HG02870 (cell line): ENCODE measurements around the gene CRLF2.
"Not testable (repeated sequence)": the region's sequence is repeated elsewhere in the genome, so short reads cannot be mapped to it uniquely, and the experiment has no call there.

ENCODE experiments used
- ATAC-seq: cut with Tn5 transposase; IDR thresholded peaks from one replicate; pipeline ENCODE4 v1.9.1; 2021; ENCODE audit warnings: mild to moderate bottlenecking, moderate library complexity; ENCODE audit not compliant: unreplicated experiment

The CRLF2 gene

DNA sequence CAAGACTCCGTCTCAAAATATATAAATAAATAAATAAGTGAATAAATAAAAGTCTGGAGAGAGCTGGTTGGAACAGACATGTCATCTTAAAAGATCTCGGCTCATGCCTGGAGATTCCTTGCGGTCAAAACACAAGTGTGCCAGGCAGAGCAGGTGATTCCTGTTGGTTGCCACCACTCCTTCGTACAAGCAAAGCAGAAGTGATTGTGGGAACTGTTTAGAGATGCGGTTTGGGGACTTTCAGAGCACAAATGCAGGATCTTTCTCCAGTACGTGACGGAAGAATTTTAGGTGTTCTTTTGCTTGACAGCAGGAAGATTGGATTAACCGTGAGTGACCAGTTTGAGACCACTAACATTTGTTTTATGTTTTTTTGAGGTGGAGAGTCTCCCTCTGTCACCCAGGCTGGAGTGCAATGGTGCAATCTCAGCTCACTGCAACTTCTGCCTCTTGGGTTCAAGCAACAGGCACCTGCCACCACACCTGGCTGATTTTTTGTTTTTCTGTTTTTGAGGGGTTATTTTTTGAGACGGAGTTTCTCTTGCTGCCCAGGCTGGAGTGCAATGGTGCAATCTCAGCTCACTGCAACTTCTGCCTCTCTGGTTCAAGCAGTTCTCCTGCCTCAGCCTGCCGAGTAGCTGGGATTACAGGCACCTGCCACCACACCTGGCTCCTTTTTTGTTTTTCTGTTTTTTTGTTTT lies 2.8 kb upstream of the CRLF2 start:
- ATAC-seq = no peak

DNA sequence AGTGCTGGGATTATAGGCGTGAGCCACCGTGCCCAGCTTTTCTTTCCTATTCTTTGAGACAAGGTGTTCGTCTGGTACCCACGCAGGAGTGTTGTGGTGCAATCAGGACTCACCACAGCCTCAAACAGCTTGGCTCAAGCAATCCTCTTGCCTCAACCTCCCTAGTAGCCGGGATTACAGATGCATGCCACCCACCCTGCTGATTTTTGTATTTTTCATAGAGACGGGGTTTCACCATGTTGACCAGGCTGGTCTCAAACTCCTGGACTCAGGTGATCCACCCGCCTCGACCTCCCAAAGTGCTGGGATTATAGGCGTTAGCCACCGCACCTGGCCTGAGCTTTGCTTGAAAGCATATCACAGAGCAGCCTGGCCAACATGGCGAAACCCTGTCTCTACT lies 1.5 kb upstream of the CRLF2 start:
- no peak for ATAC-seq

DNA sequence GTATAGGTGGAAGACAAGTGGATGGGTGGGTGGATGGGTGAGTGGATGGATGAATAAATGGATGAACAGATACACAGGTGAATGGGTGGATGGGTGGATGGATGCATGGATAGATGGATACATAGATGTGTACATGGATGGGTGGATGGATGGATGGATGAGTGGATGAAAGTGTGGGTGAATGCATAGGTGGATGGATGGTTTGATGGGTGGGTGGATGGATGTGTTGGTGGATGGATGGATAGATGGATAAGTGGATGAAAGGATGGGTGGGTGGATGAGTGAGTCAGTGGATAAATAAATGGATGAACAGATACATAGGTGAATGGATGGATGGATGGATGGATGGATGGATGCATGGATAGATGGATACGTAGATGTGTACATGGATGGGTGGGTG lies 1.6 kb downstream of the CRLF2 start:
- no peak for ATAC-seq

DNA sequence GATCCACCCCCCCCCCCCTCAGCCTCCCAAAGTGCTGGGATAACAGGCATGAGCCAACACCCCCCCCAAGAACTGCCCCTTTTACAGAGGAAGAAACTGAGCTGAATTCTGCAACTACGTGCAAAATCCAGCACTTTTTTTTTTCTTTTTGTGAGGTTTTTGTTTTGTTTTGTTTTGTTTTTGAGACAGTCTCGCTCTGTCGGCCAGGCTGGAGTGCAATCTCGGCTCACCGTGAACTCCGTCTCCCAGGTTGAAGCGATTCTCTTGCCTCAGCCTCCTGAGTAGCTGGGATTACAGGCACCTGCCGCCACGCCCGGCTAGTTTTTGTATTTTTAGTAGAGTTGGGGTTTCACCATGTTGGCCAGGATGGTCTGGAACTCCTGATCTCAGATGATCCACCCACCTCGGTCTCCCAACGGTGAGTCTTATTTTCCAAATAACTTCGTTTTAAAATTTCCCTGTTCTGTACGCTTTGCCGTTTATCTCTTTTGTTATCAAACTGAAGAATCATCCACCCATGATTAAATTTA lies 4.9 kb downstream of the CRLF2 start:
- no peak for ATAC-seq

DNA sequence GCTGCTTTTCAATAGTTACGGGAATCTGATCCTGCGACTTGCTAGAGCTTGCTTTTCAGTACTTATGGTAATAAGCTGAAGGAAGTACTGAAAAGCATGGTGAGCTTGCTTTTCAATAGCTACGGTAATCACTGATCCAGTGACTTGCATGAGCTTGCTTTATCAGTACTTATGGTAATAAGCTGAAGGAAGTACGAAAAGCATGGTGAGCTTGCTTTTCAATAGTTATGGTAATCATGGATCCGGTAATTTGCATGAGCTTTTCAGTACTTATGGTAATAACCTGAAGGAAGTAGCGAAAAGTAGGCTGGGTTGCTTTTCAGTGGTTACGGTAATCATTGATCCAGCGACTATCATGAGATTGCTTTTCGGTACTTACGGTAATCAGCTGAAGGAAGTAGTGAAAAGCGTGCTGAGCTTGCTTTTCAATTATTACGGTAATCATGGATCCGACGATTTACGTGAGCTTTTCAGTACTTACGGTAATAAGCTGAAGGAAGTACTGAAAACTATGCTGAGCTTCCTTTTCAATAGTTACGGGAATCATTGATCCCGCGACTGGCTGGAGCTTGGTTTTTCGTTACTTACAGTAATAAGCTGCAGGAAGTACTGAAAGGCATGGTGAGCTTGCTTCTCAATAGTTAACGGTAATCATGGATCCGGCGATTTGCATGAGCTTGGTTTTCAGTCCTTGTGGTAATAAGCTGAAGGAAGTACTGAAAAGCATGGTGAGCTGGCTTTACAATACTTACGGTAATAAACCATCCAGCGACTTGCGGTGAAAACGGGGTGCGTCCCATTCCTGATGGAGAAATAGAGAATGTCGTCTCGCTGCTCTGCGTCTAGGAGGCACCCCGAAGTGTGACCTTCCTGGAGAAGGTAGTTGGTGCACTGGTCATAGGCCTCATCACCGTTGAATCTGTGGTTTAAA lies 6.5 kb downstream of the CRLF2 start:
- no peak for ATAC-seq

DNA sequence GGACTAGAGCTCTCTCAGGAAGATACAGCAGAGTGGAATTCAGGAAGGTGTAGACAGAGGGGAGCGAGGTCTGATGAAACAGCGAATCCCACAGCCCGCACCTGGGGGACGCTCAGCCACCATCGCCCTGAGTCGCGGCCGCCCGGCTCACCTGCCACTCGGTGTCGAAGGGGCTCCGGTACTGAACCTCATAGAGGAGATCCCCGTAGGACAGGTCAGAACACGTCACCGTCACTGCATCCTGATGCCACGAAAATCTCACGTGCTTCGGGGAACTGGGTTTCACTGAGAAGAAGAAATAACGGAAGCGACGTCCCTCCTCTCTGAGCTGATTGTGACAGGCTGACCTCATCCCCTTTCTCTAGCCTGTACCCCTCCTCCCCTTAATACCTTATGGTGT lies 10.2 kb downstream of the CRLF2 start:
- ATAC-seq = no peak

DNA sequence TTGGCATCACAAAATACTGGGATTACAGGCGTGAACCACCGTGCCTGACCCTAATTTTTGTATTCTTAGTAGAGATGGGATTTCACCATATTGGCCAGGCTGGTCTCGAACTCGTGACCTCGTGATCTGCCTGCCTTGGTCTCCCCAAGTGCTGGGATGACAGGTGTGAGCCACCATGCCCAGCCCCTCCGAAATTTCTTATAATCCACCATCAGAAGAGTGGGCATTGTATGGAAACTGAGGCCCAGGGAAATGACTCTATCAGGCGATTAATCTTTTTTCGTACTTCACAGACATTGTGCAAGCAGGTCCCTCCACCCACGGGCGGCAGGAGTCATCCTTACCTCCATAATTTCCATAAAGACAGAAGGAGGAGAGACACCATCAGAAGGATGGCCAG lies 16.0 kb downstream of the CRLF2 start:
- ATAC-seq = no peak

DNA sequence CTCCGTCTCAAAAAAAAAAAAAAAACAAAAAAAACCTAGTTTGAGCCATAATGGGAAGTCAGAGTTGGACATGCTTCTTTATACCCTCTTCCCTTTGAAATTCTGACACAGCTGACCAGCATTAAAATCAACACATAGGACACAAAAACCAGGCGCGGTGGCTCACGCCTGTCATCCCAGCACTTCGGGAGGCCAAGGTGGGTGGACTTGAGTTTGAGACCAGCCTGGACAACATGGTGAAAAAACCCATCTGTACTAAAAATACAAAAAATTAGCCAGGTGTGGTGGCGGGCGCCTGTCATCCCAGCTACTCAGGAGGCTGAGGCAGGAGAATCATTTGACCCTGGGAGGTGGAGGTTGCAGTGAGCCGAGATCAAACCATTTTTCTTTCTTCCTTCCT lies 20.3 kb downstream of the CRLF2 start:
- ATAC-seq = not testable (repeated sequence)

DNA sequence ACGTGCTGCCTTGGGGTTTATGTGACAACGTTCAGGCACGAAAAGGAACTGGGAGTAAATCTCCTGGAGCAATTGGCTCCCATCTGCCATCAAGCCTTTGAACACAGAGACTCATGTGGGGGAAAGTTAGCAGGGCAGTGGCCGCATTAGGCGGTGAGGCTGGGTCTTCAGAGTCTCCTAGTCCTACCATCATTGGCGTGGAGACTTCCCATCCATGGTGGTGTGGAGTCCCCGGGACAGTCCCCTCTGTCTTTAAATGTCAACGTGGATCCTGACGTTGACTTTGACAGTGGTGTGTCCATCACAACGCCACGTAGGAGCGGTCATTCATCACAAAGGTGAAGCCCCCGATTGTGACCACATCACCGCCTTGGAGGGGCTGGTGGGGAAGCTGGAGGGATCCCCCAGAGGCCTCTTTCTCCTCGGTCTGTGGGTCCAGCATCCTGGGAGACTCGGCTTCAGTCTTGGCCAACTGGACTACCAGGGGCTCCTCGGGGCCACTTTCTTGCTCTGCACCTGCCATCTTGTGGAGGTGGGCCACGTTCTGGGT lies 21.8 kb downstream of the CRLF2 start:
- ATAC-seq = no peak

DNA sequence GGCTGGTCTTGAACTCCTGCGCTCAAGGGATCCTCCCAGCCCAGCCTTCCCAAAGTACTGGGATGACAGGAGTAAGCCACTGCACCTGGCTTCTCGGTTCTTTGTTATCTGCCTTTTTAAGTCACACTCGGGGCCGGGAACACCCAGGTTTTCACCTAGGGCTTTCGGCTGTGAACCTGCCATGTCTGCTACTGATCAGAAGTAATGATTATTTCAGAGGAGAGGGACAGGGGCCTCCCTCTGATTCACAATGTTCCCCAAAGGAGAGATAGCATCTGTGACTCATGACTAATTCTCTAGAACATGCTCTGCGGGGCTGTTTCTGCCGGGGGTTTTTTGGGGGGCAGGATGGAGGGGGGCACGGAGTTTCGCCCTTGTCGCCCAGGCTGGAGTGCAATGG lies 26.9 kb downstream of the CRLF2 start:
- ATAC-seq = no peak

DNA sequence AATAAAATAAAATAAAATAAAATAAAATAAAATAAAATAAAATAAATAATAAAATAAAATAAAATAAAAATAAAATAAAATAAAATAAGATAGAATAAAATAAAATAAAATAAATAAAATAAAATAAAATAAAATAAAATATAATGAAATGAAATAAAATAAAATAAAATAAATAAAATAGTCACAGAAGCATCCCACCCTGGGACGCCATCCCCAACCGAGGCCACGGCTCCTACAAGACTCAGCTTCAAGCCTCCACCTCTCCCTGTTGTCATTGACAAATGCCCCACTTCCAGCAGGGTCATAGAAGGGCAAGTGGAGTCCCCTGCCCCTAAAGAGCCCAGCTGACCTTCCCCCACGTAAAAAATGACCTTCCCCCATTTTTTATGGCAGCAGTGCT lies 30.2 kb downstream of the CRLF2 start:
- no peak for ATAC-seq

DNA sequence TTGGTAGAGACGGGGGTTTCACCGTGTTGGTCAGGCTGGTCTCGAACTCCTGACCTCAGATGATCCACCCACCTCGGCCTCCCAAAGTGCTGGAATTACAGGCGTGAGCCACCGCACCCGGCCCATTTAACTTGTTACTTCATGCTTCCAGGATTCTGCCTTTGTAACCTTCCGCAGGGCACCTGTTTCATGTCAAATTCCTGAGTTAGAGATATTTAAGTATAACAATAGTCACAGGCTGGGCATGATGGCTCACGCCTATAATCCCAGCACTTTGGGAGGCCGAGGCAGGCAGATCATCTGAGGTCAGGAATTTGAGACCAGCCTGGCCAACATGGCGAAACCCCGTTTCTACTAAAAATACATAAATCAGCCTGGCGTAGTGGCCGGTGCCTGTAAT lies 30.8 kb downstream of the CRLF2 start:
- not testable (repeated sequence) for ATAC-seq

DNA sequence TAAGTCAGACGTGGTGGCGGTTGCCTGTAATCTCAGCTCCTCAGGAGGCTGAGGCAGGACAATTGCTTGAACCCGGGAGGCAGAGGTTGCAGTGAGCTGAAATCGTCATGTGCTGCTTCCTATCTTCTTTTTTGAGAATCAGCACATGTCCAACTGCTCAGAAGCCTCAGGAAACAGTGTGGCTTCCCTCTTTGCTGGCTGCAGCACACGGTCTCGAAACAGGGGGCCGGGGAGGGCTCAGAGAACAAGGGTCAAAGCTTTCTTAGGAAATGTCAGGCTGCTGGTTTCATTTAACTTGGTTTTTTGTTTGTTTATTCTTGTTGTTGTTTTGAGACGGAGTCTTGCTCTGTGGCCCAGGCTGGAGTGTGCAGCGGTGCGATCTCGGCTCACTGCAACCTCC lies 31.3 kb downstream of the CRLF2 start:
- ATAC-seq = no peak

DNA sequence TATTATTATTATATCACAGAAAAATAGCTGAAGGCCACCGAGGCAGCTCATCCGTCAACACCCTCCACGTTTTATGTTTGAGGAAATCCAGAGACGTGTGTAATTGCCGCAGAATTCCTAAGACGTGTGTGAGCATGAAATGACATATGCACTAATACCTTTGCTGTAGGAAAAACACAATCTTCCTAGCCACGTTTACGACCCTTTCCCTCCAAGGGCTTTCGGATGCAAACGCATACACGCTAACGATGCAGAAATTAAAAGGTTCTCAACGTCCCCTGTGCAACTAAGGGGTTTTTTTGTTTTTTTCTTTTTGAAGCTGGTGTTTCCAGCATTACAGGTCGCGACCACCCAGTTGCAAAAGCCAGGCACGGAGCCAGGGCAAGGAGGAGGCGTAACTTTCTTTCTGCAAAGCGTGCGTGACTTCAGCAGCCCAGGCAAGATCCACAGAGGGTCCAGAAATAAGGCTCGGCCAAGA lies 33.8 kb downstream of the CRLF2 start:
- no peak for ATAC-seq

DNA sequence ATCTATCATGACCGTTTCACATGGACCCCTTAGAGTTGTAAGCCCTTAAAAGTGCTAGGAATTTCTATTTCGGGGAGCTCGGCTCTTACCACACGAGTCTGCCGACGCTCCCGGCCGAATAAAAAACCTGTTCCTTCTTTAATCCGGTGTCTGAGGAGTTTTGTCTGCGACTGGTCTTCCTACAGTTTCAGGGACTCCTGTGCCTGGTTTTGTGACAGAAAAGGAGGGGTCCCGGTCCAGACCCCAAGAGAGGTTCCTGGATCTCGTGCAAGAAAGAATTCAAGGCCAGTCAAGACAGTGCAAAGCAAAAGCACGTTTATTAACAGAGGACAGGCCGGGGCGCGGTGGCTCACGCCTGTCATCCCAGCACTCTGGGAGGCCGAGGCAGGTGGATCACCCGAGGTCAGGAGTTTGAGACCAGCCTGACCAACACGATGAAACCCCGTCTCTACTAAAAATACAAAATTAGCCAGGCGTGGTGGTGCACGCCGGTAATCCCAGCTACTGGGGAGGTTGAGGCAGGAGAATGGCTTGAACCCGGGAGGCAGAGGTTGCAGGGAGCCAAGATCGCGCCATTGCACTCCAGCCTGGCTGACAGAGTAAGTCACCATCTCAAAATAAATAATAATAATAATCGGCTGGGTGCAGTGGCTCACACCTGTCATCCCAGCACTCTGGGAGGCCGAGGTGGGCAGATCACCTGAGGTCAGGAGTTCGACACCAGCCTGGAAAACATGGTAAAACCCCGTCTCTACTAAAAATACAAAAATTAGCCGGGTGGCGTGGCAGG lies 35.7 kb downstream of the CRLF2 start:
- not testable (repeated sequence) for ATAC-seq

DNA sequence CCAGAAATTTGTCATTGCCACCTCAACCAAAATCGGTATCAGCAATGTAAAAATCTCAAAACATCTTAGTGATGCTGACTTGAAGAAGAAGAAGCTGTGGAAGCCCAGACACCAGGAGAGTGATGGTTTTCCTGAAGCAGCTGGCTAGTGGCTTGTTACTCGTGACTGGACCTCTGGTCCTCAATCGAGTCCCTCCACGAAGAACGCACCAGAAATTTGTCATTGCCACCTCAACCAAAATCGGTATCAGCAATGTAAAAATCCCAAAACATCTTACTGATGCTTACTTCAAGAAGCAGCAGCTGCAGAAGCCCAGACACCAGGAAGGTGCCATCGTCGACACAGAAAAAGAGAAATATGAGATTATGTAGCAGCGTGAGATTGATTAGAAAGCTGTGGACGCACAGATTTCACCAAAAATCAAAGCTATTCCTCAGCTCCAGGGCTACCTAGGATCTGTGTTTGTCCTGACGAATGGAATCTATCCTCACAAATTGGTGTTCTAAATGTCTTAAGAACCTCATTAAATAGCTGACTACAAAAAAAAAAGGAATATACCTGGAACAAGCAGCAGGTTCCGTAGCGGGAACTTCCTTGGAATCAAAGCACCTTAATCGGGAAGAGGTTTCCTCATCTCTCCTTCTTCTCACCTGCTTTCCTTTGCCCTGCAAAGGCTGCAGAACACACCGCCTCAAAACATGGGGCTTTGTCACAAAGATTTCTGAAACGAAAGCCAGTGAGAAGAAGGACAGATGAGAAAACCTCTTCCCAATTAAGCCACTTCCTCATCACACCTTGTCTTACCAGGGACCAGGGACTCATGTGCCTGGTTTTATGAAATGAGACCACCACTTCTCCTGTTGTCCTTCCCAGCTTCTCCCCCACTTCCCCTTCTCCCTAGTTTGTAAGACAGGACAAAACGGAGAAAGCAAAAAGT lies 37.6 kb downstream of the CRLF2 start:
- ATAC-seq = not testable (repeated sequence)

DNA sequence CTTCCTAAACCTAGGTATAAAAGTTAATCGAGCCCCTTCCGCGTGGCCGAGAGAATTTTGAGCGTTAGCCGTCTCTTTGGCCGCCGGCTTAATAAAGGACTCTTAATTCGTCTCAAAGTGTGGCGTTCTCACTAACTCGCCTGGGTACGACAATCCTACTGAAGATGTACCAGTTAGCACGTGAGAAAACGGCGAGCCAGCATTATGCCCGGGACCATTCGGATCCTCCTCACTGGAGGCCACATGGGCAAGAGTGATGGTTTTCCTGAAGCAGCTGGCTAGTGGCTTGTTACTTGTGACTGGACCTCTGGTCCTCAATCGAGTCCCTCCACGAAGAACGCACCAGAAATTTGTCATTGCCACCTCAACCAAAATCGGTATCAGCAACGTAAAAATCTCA lies 39.0 kb downstream of the CRLF2 start:
- not testable (repeated sequence) for ATAC-seq

DNA sequence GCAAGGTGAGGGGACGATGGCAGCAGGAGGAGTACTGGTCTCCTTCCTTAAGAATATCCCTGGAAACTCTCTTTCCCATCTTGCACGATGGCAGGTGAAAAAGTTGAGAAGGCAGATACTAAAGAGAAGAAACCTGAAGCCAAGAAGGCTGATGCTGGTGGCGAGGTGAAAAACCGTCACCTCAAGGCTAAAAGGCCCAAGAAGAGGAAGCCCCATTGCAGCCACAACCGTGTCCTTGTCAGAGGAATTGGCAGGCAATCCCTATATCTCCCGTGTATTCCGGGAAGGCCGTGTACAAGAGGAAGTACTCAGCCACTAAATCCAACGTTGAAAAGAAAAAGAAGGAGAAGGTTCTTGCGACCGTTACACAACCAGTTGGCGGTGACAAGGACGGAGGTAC lies 40.0 kb downstream of the CRLF2 start:
- ATAC-seq = no peak

DNA sequence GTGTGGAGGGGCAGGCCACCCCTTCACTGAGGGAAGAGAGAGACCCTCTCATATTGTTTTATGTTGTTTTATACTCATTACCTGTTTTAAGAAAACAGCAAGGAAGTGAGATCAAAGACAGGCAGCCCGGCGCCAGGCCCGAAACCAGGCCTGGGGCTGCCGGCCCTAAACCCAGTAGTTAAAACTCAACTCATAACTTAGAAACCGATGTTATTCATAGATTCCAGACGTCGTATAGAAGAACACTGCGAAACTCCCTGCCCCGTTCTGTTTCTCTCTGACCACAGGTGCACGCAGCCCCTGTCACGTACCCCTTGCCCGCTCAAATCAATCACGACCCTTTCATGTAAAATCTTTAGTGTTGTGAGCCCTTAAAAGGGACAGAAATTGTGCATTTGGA lies 40.5 kb downstream of the CRLF2 start:
- ATAC-seq = not testable (repeated sequence)

DNA sequence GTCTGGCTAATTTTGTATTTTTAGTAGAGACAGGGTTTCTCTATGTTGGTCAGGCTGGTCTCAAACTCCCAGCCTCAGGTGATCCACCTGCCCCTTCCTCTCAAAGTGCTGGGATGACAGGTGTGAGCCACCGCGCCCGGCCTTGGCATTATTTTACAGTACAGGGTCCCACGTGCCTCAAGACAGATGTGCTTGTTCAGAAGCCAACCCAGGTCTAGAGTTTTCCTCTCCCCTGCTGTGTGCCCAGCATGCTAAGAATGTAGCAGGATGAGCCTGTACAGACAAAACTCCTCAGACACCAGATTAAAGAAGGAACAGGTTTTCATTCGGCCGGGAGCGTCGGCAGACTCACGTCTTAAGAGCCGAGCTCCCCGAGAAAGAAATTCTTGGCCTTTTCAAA lies 42.2 kb downstream of the CRLF2 start:
- ATAC-seq = no peak
